IPS DF 19.7 (cell line): ENCODE results near the gene PCSK1N.

Experiments used
- DNase-seq: peaks from one replicate; pipeline ENCODE4 v3.0.0-alpha.2; 2013; ENCODE audit warnings: low read depth, low spot score

The PCSK1N gene

DNA sequence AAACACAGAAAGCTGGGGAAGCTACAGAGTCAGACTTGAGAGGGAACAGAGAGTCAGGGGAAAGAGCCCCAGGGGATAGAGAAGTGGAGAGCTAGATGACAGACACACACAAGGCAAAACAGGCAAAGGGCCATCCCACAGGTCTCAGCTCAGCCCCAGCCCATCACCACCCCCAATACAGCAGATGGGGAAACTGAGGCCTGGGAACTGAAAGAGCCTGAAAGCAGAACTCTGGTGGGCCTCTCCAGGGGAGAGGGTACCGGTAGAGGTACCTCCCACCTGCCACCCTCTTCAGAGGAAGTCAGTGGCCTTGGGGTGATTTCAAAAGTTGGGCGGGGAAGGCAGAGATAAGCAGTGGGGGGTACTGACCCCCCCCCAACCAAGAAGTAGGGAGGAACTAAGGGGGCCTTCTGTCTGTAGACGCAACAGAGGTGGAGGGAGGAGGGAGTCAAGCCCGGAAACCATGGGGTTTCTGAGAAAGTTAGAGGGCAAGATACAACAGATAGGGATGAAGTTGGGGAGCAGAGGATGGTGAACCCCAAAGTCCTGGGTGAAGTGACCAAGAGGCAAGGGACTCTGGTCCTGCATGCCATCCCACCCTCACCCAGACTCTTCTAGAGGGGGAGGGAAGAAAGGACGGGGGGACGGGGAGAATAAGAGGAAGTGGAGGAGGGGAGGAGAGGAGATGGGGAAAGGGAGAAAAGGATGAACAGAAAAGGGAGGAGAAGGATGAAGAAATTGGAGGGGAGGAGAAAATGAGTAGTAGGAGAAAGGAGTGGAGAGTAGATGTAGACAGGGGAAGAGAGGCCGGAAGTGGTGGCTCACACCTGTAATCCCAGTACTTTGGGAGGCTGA, 45.8 kb downstream of the PCSK1N start:
- DNase-seq: no peak

DNA sequence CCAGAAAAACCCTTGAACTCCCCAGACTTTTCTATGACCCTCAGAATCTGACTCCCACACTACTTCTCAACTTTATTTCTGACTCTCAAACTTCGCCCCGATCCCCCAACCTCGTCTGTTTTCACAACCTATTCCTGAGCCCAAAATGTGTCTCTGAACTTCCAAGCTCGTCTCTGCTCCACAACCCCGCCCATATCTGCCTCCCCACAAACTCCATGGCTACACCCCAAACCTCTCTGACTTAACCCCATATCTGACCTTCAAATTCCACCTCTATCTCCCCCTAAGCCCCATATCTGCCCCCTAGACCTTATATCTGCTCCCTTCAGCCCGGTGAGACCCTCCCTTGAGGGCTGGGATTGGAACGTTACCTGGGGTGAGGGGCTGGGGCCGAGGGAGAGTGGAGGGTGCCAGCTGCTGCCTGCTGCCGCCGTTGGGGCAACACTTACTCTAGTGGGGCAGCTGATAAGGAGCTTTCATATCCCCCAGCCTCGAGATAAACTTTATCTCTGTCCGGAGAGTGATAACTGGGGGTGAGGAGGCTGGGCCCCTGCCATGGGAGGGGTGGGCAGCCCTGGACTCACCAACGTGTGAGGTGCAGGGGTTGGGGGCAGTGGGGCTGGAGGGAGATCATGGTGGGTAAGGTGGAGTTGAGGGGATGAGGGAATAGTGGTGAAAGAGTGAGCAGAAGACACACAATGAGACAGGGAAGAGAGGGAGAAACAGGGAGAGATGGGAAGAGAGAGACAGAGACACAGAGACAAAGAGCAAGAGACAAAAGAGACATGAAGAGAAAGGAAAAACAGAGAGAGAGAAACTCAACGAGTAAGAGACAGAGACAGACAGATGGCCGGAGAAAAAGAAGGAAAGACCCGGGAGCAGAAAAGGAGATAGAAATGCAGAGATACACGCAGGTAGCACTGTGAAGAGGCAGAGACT, 47.6 kb downstream of the PCSK1N start:
- DNase-seq: no peak

DNA sequence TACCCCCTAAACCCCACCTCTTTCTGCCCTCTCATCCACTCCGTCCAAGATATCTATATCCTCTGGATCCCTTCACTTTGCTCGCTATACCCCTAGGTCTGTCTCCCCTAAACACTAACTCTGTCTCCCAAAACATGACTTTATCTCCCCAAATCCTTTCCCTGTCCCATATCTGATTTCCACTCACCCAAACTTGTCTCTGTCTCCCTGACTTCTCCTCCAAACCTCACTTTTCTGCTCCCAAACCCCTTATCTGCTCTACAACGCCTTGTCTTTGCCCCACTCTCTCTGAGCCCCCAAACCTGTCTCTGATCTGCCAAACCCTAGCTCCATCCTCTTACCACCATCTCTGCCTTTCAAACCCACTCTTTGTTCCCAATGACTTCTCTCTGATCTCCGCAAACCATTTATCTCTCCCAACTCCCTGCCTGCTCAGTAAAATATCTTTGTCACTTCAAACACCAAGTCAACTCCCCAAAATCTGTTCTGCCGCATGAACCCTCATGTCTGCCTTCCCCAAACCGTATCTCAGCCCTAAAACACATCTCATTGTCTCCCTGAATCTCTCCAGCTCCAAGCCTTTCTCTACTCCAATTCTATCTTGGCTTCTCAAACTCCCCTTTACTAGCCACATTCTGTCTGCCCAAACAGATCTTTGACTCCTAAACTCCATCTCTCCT, 48.4 kb downstream of the PCSK1N start:
- DNase-seq: no peak

DNA sequence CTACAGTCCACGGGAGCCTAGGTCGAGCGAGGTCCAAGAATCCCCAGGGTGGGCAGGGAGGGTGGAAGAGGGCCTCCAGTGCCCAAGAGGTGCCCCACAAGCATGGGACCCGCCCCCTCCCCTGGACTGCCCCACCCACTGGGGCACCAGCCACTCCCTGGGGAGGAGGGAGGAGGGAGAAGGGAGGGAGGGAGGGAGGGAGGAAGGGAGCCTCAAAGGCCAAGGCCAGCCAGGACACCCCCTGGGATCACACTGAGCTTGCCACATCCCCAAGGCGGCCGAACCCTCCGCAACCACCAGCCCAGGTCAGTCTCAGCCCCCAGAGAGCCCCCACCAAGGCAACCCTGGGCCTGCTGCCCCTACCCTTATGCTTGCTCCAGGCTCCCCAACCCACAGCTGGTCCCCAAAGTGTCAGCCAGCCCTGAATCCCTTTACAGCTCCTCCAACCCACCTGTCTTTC, 49.0 kb downstream of the PCSK1N start, which contains the start of gene GATA1:
GATA1 (plus strand) TSS at position 250 of the 460 bp plus-strand sequence. CDS start 4,520 bp downstream, outside the sequence.
- no peak for DNase-seq

DNA sequence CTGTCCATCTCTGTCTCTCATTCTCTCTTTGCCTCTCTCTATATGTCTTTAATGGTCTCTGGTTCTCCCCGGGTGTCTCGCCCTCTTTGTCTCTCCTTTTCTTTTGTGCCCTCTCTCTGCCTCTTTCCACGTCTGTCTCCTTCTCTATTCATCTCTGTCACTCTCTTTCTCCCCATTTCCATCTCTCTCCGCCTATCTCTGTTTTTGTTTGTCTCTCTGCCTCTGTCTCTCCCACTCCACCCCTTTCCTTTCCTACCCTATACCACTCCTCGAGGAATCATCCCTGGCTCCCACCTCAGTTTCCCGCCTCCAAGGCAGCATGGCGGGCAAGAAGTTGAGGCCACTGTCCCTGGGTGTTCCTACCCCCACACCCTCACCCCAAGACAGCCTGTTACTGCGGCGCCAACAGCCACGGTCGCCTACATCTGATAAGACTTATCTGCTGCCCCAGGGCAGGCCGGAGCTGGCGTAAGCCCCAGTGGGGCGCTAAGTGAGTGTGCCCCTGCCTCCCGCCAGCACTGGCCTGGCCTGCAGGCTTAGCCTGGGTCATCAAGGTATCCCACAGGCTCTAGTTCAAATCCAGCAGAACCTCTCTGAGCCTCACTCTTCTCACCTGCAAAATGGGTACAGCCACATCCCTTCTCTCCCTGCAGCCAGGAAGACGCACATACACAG, 49.7 kb downstream of the PCSK1N start:
- no peak for DNase-seq

DNA sequence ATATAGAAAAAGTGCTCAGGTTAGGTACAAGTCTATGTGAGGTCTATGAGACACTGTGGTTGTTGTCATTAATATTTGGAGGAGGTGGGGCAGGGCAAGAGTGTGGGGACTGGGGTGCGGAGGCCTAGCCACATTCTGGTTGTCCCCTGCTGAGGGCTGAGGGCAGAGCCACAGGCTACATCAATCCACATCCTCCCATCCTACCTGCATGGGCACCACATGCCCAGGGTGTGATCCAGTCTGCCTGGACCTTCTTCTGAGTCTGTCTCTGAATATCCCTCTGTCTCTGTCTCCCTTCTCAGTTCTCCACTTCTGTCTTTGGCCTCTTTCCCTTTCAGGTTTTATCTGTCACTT, 50.2 kb downstream of the PCSK1N start:
- DNase-seq: no peak

DNA sequence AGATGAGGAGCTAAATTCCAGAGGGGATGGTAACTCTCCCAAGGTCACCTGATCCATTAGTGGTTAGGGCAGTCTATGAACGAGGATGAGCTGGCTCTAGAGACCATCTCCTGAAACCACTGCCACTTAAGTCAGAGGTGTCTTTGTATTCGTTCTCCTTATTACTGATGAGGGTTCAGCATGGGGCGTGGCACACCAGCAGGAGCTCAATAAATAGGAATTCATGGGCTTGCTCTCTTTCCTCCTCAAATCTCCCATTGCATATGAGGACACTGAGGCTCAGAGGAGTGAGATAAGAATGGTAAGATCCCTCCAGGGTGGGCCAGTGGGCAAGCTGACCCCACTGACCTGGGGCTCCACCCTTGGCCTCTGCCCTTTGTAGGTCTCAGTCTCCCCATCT, 50.7 kb downstream of the PCSK1N start:
- DNase-seq: no peak

DNA sequence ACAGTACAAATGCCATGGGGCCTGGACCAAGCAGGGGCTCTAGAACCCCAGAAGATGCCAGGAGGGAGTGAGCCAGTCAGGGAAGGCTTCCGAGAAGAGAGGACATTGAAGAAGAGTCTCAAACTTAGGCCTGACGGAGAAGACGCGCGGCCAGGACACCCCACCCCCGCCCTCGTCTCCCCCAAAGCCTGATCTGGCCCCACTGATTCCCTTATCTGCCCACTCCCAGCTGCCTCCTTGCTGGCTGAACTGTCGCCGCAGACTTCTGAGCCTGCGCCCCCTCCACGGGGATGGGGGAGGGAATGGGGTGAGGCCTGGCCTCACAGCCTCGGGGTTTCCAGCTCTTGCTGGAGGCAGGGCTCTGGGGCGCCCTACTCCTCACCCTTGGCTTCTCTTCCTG, 52.6 kb downstream of the PCSK1N start:
- no peak for DNase-seq

DNA sequence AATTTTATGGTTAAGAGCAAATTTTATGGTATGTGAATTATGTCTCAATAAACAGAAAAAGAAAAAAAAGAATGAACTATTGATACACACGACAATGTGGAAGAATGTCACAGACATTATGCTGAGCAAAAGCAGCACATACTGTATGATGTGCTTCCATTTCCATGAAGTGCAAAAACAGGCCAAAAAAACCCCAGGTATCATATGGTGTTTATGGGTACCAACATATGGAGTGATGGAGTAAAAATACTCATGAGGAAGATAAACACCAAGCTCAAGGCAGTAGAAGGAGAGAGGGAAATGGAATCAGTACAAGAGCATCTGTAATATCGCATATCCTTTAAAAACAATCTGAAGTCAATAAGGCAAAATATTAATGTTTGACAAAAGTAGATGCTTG, 53.2 kb downstream of the PCSK1N start:
- DNase-seq: no peak

DNA sequence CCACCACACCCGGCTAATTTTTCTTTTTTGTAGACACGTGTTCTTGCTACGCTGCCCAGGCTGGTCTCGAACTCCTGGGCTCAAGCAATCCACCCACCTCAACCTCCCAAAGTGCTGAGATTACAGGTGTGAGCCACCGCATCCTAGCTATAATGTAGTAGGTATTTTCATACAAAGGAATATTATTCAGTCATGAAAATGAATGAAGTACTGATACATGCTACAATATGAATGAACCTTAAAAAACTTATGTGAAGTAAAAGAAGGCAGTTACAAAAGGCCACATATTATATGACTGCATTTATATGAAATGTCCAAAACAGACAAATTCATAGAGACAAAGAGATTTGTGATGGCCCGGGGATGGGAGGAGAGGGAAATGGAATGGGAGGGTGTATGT, 53.7 kb downstream of the PCSK1N start:
- no peak for DNase-seq
